HG02840 (cell line): ENCODE results near the gene NTRK2.

Experiments
- ATAC-seq: cut with Tn5 transposase; IDR thresholded peaks from one replicate; pipeline ENCODE4 v1.9.1; 2021; ENCODE audit warnings: mild to moderate bottlenecking, moderate library complexity, moderate number of reproducible peaks; ENCODE audit not compliant: unreplicated experiment, low FRiP score

NTRK2 gene

DNA sequence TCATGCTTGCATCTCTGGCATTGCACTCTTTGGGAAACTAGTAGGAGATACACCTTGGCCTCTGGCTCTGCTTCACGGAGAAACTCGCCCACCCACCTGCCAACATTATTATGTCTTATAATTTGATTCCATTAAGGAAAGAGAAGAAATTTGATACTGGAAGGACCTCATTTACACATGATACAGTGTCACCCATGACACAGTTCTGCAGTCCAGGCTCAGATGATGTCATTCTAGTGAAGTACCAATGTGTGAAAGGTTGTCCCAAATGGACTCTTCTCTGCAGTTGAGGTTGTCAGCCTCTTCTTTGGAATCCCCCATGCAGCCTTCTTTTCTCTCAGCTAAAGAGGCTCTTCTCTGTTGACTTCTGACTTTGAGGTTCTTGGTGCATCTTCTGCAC, 329.1 kb downstream of the NTRK2 start:
- ATAC-seq, result no peak

DNA sequence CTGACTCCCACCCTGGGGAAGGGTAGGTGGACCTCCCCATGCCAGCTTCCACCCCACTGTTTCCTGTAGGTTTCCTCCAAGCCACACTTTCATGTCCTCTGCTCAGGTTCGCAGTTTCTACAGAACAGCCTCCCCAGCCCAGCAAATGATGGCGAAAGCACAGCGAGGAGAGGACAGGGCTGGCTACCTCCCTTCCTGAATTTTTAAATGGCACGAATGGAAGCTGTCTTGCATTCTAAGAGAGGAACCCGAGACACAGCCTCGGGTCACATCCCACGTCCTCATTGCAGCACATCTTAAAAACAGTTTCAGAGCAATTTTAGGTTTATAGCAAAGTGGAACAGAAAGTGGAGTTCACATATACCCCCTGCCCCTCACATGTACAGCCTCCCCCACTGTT, 330.3 kb downstream of the NTRK2 start:
- ATAC-seq, result no peak

DNA sequence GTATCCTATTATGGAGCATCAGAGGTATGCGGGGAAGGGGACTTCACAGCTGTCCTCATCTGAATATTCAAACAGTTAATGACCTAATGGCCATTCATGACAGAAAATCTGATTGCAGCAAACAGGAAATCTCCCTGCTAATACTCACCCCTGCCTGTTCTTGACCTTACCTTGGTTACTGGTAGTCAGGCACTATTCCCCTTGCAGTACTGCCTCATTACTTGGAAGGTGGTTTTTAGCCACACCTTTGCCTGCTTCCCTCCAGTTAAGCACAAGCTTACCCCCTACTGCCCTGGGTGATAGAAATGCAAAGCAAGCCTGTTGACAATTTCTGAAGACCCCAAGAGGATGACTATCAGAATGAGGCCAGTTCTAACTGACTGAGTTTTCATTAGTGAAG, 332.4 kb downstream of the NTRK2 start:
- ATAC-seq, result no peak

DNA sequence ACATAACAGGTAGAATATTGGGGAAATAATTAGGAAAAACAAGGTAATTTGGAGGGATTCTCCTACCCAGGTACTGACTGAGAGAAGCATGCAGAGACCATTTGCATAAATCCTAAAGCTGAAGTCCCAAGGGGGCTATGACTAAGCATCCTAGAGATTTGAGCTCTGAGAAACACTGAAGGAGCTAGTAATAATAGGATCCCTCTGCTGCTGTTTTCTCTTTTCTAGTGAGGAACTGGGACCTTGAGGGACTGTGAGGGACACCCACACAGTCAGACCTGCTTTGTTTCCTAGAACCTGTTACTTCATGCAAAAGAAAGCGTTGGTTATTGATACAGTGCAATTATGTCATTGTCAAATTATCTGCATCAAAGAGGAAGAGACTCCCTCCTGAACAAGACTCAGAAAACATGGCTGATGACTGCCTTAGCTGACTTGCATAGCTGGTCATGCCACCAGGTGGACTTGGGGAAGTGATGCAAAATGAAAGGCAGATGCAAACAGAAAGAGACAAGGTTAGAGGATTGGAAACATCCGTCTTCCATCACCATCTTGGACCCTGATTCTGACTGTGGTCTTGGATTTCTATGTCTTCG, 335.4 kb downstream of the NTRK2 start:
- no peak for ATAC-seq

DNA sequence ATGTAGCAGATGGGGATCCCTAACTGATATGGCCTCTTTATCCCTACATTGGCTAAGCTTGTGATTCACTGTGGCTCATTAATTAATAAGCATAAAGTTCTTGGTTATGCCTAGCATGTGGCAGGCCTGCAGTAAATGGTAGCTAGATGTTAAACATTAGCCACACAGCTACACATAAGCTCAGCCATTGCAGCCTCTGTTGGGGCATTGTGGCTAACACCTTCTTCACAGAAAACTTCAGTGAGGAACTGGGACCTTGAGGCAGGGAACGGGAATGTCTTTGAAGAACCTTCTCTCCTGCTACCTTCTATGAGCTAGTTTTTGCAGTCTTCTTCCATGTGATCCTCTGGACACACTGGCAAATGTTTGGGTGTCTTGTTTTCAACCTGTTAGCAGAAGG, 338.2 kb downstream of the NTRK2 start:
- ATAC-seq, result no peak

DNA sequence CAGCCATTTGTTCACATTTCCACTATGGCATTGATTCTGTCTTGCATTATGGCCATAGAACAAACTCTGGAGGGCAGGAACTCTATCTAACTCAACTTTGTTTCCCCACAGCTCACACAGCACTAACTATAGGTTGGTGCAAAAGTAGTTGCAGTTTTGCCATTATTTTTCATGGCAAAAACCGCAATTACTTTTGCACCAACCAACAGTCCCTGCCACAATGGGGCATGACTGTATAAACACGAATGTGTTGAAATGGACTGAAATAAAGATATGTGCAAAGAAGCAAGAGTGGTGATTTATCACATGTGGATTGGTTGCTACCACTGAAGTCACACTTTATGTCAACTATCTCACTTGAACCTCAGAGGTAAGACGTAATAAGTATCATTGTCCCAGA, 338.7 kb downstream of the NTRK2 start:
- no peak for ATAC-seq

DNA sequence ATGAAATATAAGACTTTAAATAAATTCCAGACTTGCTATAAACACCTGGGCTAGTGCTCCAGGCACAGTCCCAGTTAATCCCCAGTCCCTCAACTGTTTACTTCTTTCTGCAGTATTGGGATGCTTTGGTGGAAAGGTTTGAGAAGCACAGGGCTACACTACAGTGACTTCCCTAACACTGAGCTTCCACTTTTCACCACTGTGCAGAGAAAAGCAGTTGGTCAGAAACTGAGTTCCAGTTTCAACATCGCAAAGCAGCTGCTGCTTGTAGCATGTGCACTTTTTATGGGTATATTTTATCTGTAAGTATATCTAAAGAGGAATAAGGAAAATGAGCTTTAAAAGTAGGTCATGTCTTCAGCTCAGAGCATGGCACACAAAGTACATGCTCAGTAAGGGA, 339.7 kb downstream of the NTRK2 start:
- no peak for ATAC-seq

DNA sequence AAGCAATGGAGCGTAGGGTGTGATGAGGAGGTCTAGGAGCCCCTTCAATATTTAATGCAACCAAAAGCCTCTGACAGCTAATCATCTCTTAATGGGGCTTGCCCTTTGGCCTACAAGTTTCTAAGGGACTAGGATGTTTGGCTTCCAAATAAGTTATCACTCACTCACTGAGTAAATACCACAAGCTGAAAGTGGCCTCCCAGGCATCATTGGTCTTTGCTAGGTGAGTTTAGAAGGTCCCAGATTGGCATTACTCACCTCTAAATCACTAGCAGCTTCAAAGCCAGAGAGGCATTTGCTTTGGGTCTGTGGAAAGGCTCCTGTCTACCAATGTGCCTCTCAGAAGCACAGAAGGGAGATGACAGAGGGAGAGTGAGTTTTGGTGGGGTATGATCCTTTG, 344.2 kb downstream of the NTRK2 start:
- ATAC-seq, result no peak

DNA sequence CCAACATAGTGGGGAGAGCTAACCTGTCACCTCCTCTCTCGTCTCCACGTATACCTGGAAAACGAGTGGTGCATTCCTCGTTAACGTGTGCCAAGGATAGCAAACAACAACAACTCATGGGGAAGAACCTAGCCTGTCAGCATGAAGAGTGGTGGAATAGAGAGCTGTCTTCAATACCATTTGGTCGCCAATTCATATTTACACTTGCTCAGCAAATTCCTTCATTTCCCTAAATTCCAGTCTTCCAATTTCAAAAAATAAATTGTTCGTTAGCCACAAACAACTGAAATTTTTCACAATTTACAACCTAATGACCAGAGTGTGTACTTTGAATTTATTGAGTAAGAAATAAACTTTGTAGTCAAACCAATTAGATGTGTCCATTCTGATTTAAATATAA, 344.8 kb downstream of the NTRK2 start:
- ATAC-seq, result no peak

DNA sequence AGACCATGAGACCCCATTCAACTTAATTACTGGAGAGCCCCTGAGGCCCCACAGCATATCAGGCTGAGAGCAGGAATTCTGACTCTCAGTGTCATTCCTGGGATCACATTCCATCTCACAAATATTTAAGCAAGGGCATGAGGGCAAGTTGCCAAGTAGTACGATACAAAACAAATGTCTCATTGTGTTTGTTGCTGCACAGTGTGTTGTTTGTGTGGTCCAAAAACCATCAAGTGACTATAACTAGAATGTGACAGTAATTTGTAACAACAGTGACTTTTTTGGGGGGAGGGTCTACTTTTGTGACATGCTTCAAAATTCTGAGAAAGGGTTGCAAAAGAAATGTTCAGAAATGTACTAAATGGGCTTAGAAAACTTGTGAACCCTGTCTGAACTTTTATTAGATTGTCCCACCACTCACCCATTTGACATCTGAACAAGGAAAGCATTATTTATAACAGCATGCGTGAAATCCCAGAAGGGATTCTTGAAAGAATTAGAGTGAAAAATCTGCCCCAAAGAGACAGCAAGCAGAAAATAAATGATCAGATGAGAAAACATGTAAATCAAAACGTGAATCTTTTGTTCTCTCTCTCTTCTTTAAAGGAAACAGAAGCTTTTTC, 347.0 kb downstream of the NTRK2 start:
- no peak for ATAC-seq

DNA sequence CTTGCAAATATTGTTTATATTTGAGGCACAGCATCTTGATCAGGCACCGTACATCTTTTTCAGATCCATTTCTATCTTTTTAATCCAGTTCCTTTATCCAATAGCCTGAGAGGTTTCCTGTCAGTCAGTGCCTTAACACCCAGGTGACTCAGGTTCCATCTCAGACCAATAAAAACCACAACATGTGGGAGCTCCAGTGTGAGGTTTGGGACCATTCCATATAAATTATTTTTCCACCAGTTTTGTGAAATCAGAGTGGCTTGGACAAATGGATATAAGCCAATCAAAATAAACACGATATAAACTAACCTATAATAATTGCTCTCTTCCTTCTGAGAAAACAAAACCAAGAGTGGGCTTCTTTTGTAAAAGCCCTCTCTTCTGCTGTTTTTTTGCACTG, 351.3 kb downstream of the NTRK2 start:
- ATAC-seq, result no peak

DNA sequence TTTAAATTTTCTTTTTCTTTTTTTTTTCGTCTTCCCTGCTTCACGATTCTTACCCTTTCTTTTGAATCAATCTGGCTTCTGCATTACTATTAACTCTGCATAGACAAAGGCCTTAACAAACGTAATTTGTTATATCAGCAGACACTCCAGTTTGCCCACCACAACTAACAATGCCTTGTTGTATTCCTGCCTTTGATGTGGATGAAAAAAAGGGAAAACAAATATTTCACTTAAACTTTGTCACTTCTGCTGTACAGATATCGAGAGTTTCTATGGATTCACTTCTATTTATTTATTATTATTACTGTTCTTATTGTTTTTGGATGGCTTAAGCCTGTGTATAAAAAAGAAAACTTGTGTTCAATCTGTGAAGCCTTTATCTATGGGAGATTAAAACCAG, 352.2 kb downstream of the NTRK2 start:
- no peak for ATAC-seq

DNA sequence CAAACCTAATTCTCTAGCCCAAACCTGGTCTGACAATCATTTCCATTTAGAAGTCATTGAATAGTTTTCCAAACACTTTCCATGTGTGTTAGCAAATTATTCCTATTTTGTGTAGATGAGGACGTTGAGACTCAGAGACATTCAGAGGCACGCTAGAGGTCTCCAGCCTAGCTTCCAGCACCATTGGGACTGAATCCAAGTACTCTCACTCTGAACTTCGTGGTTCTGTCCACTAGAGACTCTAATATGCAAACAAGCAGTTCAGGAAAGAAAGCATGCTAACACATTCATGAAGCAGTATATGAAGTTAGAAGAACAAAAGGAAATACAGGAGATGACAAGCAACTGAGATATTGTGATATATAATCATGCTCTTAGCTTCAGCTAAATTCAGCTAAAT, 354.8 kb downstream of the NTRK2 start:
- ATAC-seq, result no peak

DNA sequence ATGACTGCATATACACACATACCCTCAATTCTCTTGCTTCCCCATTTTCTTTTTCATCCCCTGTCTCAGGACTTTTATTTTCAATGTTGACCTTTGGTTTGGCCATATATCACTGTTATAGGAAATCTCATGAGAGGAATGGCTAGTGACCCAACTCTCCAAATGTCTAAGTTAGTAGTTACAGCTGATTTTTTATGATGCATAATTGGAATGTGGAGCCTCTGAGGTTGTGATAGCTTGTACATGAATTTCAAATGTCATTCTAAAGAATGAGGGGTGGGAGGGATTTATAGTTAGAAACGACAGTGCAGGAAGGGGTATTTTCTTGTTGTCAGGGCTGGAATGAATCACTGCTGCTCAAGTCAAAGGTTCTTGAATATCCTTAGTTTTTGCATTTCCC, 356.1 kb downstream of the NTRK2 start:
- ATAC-seq, result no peak

DNA sequence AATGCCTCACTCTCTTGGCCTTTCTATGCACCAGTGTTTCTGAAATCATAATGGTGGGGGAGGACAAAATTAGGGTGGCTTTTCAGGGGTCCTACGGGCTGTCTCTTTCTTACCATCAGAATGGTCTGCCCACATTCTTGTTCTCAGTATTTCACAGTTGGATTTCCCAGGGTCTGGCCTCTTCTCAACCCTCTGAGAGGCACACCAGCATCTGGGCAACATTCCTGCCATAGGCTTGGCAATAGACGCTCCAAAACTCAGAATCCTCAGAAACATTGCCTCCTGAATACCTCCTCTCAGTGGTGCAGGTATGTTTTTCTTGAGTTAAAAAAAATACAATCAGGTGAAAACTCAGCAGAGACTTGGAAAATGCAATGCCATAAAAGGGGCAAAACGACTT, 358.3 kb downstream of the NTRK2 start:
- ATAC-seq, result no peak

DNA sequence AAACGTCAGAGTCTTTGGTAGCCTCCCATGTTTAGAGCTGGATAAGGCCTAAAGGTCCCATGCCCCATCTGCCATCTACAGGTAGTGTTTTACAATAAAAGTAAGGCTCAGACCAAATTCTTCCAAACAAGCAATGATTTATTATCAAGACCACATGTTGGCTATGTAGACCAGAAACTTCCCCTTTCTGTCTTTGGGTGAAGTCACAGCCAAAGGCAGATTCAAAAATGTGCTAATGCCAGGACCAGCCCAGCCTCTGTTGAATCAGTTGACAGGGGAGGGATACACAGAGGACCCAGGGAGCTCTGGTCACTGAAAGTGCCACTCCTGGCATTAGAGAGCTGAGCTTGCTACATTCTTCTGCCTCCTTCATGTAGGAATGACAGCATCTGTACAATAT, 360.8 kb downstream of the NTRK2 start:
- ATAC-seq, result no peak

DNA sequence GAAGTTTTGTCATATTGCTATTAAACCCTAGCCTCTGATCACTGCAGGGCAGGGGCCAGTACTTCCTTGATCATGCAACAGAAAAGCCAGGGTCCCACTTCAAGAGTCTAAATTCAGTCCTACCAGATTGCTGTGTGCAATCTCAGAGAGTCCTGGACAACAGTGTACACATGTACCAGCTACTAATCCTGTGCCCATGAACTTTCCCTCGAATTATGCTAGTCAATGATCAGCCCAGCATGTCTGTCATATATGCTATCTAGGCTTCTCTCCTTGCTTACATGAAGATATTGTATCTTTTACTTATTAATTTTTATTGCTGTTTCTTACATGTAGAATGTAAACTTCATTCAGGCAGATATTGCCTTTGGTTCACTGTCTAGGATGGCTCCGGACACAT, 367.0 kb downstream of the NTRK2 start:
- ATAC-seq, result no peak

DNA sequence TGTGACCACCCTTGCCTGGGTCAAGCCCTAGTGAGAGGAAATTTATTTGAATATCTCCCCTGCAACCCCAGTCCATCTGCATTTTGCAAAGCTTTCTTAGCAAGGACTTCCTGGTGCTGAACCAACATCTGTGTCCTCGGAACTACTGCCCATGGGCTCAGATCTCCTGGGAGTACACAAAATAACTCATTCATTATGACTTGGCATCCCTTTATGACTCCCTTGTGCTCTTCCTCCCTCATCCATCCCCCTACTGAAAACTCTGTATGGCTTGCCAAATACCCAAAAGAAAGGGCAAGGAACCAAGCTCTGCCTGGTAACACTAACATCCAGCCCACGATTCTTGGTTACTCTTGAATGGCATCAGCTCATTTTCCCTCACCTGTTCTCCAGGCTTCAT, 368.5 kb downstream of the NTRK2 start:
- no peak for ATAC-seq

DNA sequence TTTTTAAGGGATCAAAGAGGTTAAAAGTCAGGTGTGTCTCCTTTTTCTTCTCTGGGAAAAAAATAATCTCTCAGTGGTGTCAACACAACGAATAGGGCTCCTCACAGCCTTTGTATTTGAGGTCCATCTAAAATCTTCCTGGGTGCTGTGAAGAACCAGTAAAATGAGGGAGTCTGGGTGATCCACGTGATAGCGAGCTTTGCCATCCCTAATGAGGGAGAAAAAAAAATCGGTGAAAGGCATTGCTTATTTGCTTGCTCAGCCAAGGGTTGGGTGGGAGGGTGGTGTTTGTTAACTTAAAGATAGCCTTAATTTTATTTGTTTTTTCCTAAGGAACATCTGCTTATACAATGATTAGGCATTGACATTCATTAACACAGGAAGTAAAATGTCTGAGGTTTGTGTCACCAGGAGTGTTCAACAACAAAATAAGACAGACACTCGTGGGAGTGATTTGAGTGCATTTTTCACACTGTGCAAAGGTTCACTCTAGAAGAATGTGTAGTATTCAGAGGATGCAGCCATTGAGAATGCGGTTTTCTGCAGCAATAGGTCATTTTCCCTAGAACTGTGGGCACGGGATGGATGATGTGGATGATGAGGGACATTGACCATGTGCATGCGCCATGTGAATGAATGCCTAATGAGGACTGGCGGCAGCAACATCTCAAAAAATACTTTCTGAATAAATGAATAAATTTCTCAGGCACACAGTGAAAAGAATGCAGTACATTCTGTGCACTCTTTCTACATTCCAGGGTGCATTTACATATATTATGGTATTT, 369.5 kb downstream of the NTRK2 start:
- ATAC-seq, result no peak

DNA sequence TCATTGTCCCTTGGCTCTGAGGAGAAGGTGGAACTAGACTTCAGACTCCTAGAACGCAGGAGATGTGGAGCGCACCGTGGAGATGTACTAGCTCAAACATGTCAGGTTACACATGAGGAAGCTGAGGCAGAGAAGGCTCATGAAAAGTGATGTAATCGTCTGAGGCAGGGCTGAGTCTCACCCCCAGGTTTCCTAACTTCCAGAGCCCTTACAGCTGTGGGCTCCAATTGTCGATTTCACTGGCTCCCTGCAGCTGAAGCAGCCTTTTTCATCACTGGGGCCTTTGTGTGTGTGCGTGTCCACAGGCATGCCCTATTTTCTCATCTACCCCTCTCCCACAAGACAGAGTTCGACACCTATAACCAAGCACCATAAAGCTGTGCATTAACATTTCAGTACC, 370.6 kb downstream of the NTRK2 start:
- no peak for ATAC-seq

DNA sequence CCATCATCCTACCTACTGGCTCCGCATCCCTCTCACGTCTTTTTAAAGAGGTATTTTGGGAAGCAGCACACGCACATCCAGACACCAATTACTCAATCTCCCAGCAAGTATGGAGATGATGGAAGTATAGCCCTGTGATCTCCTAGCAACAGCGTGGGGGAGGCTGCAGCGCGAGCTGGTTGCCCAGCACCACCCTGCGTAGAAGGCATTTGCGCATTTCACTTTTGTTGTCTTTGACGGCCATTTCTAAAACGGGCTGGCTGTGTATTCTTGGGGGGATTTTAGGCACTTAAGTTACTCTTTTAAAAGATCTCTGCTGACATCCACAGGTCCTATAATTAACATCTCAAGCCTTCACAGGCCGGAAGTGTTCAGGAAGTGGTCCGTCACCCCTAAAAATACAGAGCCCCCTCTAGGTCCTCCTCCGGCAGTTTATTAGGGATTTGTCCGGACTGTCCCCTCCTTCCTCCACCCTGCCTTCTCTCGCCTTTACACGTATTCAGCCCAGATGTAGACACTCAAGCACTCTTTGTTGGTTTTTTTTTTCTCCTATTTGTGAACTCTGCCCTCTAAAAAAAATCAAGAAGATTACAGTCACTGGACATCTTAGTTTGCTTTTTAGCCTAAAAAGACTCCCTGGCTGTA, 371.4 kb downstream of the NTRK2 start:
- ATAC-seq, result no peak
